H9 (cell line): ENCODE results near the gene OSBPL2. TPM values are rescaled to one million over a fixed set of nuclear protein-coding genes. Genes with fewer than 3 reads are reported as not detected.

Experiments used
- DNase-seq: peaks from one replicate; pipeline ENCODE4 v3.0.0-alpha.2; 2017
- H2AFZ ChIP-seq: one replicate; pipeline ENCODE4 v1.6.1; 2013; ENCODE audit warnings: mild to moderate bottlenecking, low read length, control low read depth, moderate library complexity
- H2AK5ac ChIP-seq: 2 replicates; pipeline ENCODE4 v1.6.1; 2013; ENCODE audit warnings: low read length, control low read depth, mixed read lengths; ENCODE audit not compliant: insufficient read length
- H2BK120ac ChIP-seq: one replicate; pipeline ENCODE4 v1.6.1; 2013; ENCODE audit warnings: low read depth, mild to moderate bottlenecking, low read length, control low read depth, inconsistent platforms; ENCODE audit not compliant: poor library complexity, severe bottlenecking
- H2BK12ac ChIP-seq: 2 replicates; pipeline ENCODE4 v1.6.1; 2013; ENCODE audit warnings: low read length, control low read depth, mixed read lengths, low read depth; ENCODE audit not compliant: insufficient read length
- H2BK15ac ChIP-seq: 2 replicates; pipeline ENCODE4 v1.6.1; 2013; ENCODE audit warnings: low read depth, low read length, control low read depth
- H2BK20ac ChIP-seq: one replicate; pipeline ENCODE4 v1.6.1; 2013; ENCODE audit warnings: low read depth, mild to moderate bottlenecking, low read length, control low read depth, inconsistent platforms; ENCODE audit not compliant: poor library complexity, severe bottlenecking
- H2BK5ac ChIP-seq: 2 replicates; pipeline ENCODE4 v1.6.1; 2013; ENCODE audit warnings: low read length, control low read depth, mixed read lengths; ENCODE audit not compliant: insufficient read length
- H3K14ac ChIP-seq: 2 replicates; pipeline ENCODE4 v1.6.1; 2013; ENCODE audit warnings: low read length, control low read depth; ENCODE audit not compliant: insufficient read depth
- H3K18ac ChIP-seq: 2 replicates; pipeline ENCODE4 v1.6.1; 2013; ENCODE audit warnings: low read depth, mild to moderate bottlenecking, mixed read lengths, low read length, control low read depth; ENCODE audit not compliant: insufficient read length
- H3K23ac ChIP-seq: 2 replicates; pipeline ENCODE4 v1.6.1; 2013; ENCODE audit warnings: low read length, control low read depth, mixed read lengths, low read depth; ENCODE audit not compliant: insufficient read length
- H3K23me2 ChIP-seq: 2 replicates; pipeline ENCODE4 v1.6.1; 2013; ENCODE audit warnings: low read depth, mild to moderate bottlenecking, mixed read lengths, low read length, control low read depth; ENCODE audit not compliant: insufficient read length, poor library complexity, severe bottlenecking
- H3K27ac ChIP-seq: 2 replicates; pipeline ENCODE4 v1.5.1; 2013; ENCODE audit warnings: low read length, control low read depth, mixed read lengths, low read depth; ENCODE audit not compliant: insufficient read length
- H3K27me3 ChIP-seq: 2 replicates; pipeline ENCODE4 v1.6.1; 2013; ENCODE audit warnings: low read length, control low read depth, inconsistent platforms; ENCODE audit not compliant: insufficient read depth
- H3K4ac ChIP-seq: 2 replicates; pipeline ENCODE4 v1.6.1; 2013; ENCODE audit warnings: low read depth, mild to moderate bottlenecking, control low read depth, inconsistent platforms, low read length, moderate library complexity
- H3K4me1 ChIP-seq: 2 replicates; pipeline ENCODE4 v1.6.1; 2013; ENCODE audit warnings: low read length, control low read depth, inconsistent platforms; ENCODE audit not compliant: insufficient read depth
- H3K4me2 ChIP-seq: 2 replicates; pipeline ENCODE4 v1.6.1; 2013; ENCODE audit warnings: low read length, control low read depth, mixed read lengths; ENCODE audit not compliant: insufficient read length, insufficient read depth
- H3K56ac ChIP-seq: 2 replicates; pipeline ENCODE4 v1.6.1; 2013; ENCODE audit warnings: low read depth, mild to moderate bottlenecking, mixed read lengths, low read length, control low read depth; ENCODE audit not compliant: insufficient read length
- H3K79me1 ChIP-seq: 2 replicates; pipeline ENCODE4 v1.6.1; 2013; ENCODE audit warnings: low read depth, mild to moderate bottlenecking, moderate library complexity, low read length, control low read depth, inconsistent platforms; ENCODE audit not compliant: insufficient read depth, poor library complexity, severe bottlenecking
- H3K79me2 ChIP-seq: 2 replicates; pipeline ENCODE4 v1.6.1; 2013; ENCODE audit warnings: low read length, control low read depth, inconsistent platforms; ENCODE audit not compliant: insufficient read depth
- H3K9ac ChIP-seq: 2 replicates; pipeline ENCODE4 v1.6.1; 2013; ENCODE audit warnings: low read length, control low read depth, mixed read lengths; ENCODE audit not compliant: insufficient read length; ENCODE audit errors: extremely low read depth
- H3K9me3 ChIP-seq: one replicate; pipeline ENCODE4 v1.6.1; 2013; ENCODE audit warnings: low read depth, low read length, inconsistent platforms; ENCODE audit not compliant: control insufficient read depth
- H3T11ph ChIP-seq: one replicate; pipeline ENCODE4 v1.6.1; 2013; ENCODE audit warnings: mild to moderate bottlenecking, low read length, control low read depth, inconsistent platforms
- H4K20me1 ChIP-seq: one replicate; pipeline ENCODE4 v1.6.1; 2013; ENCODE audit not compliant: control insufficient read depth, insufficient read length, insufficient read depth
- H4K5ac ChIP-seq: 2 replicates; pipeline ENCODE4 v1.6.1; 2013; ENCODE audit warnings: low read depth, mild to moderate bottlenecking, mixed read lengths, low read length, control low read depth; ENCODE audit not compliant: insufficient read length
- H4K8ac ChIP-seq: replicated peaks from 2 replicates; pipeline ENCODE4 v1.6.1; 2013; ENCODE audit warnings: low read length, control low read depth, mixed read lengths, low read depth; ENCODE audit not compliant: insufficient read length
- H4K91ac ChIP-seq: 2 replicates; pipeline ENCODE4 v1.6.1; 2013; ENCODE audit warnings: low read depth, mild to moderate bottlenecking, moderate library complexity, mixed read lengths, low read length, control low read depth; ENCODE audit not compliant: insufficient read length
- H3K27ac Mint-ChIP-seq, 3 experiments: 2 replicates in 2 of 3; 3 replicates in 1 of 3; pipeline ENCODE4 v1.8.0; 2020 to 2021; ENCODE audit warnings: mixed read lengths in 3 of 3, mild to moderate bottlenecking in 1 of 3, moderate library complexity in 1 of 3
- H3K27me3 Mint-ChIP-seq: 2 replicates; pipeline ENCODE4 v1.8.0; 2021; ENCODE audit warnings: low read depth, mild to moderate bottlenecking, moderate library complexity, mixed read lengths
- H3K36me3 Mint-ChIP-seq, 3 experiments: 2 replicates in 2 of 3; 3 replicates in 1 of 3; pipeline ENCODE4 v1.8.0; 2020 to 2021; ENCODE audit warnings: low read depth in 3 of 3, mixed read lengths in 3 of 3; ENCODE audit not compliant: insufficient read depth in 1 of 3
- H3K4me1 Mint-ChIP-seq, 2 experiments: 2 replicates each; pipeline ENCODE4 v1.8.0; 2020; ENCODE audit warnings: mixed read lengths in 2 of 2
- H3K4me3 Mint-ChIP-seq, 2 experiments: 2 replicates in 1 of 2; 3 replicates in 1 of 2; pipeline ENCODE4 v1.8.0; 2020 to 2021; ENCODE audit warnings: mild to moderate bottlenecking in 2 of 2, mixed read lengths in 2 of 2, moderate library complexity in 1 of 2
- H3K9me3 Mint-ChIP-seq, 2 experiments: 2 replicates in 1 of 2; 3 replicates in 1 of 2; pipeline ENCODE4 v1.8.0; 2020; ENCODE audit warnings: mild to moderate bottlenecking in 2 of 2, mixed read lengths in 2 of 2, moderate library complexity in 1 of 2
- CTCF ChIP-seq: fragments of 200-600 bp; sonication (generic); conservative IDR thresholded peaks from 3 replicates; pipeline ENCODE4 v1.8.0; 2021; ENCODE audit warnings: antibody characterized with exemption, mild to moderate bottlenecking
- WGBS: extraction: QIAGEN DNeasy Blood & Tissue Kit; methylation state at CpG from one replicate; pipeline ENCODE4 v1.1.7; 2013; ENCODE audit warnings: missing lambda C conversion rate, low lambda C conversion rate, mixed read lengths; ENCODE audit not compliant: insufficient read length; ENCODE audit errors: extremely low coverage; 5-methylcytosine and 5-hydroxymethylcytosine counted together
- total RNA-seq: library from RNA; stranded (reverse); gene quantifications from 2 replicates; pipeline ENCODE4 v1.2.1, GENCODE V29; 2021

The OSBPL2 gene
- total RNA-seq, 1 experiment from 2014 or later, result 47.3 TPM

- Histone ChIP-seq H3K27me3 (no peaks in the 10 kb centered on the region), H3K56ac (no peak overlapping the region), H3K27ac (no peak overlapping the region), H3K79me1 (no peaks in the 10 kb centered on the region), H2BK120ac (no peak overlapping the region), H2AK5ac (no peak overlapping the region), H4K5ac (no peak overlapping the region), H3K23me2 (no peaks in the 10 kb centered on the region), H3K79me2 (no peaks in the 10 kb centered on the region), H3K4me2 (no peak overlapping the region), H2BK5ac (no peak overlapping the region), H2BK15ac (no peak overlapping the region), H3K4ac (no peak overlapping the region), H3K14ac (no peak overlapping the region), H3K9me3 (no peaks in the 10 kb centered on the region), H3K18ac (no peak overlapping the region), H4K91ac (no peak overlapping the region), H2BK20ac (no peak overlapping the region), H2AFZ (no peak overlapping the region), H3K23ac (no peak overlapping the region), H3T11ph (no peak overlapping the region), H4K8ac (no peak overlapping the region), H3K9ac (no peak overlapping the region), H4K20me1 (no peaks in the 10 kb centered on the region), H2BK12ac (no peak overlapping the region), H3K4me1 (no peaks in the 10 kb centered on the region)
- peaks cover 8 to 22% (median 18%) of the 10 kb centered on the region in 3 experiments; a peak in 6 of 7 replicates for H3K36me3 Mint-ChIP-seq
- no peaks in the 10 kb centered on the region for H3K9me3 Mint-ChIP-seq
- no peak for TF ChIP-seq CTCF
- H3K4me3 Mint-ChIP-seq, result no peak overlapping the region
- WGBS, result no CpG with 5 or more reads among the region's 17 CpGs
- no peak for DNase-seq
- no peaks in the 10 kb centered on the region for H3K27me3 Mint-ChIP-seq
- H3K27ac Mint-ChIP-seq, result 0 out of 7 replicates have a peak overlapping the region, but pooled peaks of 1 of the 3 experiments have one; percentile 35
- H3K4me1 Mint-ChIP-seq, result peaks cover 4 to 6% of the 10 kb centered on the region in 2 experiments
These were observed 31.9 kb upstream of the OSBPL2 start for GRCh38 chr20:62206388-62206775.
